GM12873 (cell line): Measurements from ENCODE around the gene E2F6.

Experiments
- TF ChIP-seq, protein P1 (sequence below): IDR thresholded peaks from 2 replicates; pipeline ENCODE4 v1.5.1; 2012; ENCODE audit warnings: low read depth, mild to moderate bottlenecking, moderate library complexity, low read length, control low read depth; ENCODE audit not compliant: insufficient read depth; ENCODE audit errors: missing control alignments

E2F6 gene

GRCh38 chr2:11480859-11481258 is 14.9 kb upstream of the E2F6 start:
- TF ChIP-seq, protein P1, sequence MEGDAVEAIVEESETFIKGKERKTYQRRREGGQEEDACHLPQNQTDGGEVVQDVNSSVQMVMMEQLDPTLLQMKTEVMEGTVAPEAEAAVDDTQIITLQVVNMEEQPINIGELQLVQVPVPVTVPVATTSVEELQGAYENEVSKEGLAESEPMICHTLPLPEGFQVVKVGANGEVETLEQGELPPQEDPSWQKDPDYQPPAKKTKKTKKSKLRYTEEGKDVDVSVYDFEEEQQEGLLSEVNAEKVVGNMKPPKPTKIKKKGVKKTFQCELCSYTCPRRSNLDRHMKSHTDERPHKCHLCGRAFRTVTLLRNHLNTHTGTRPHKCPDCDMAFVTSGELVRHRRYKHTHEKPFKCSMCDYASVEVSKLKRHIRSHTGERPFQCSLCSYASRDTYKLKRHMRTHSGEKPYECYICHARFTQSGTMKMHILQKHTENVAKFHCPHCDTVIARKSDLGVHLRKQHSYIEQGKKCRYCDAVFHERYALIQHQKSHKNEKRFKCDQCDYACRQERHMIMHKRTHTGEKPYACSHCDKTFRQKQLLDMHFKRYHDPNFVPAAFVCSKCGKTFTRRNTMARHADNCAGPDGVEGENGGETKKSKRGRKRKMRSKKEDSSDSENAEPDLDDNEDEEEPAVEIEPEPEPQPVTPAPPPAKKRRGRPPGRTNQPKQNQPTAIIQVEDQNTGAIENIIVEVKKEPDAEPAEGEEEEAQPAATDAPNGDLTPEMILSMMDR = no peak

- TF ChIP-seq, protein P1 = no peak
These were observed 14.4 kb upstream of the E2F6 start for GRCh38 chr2:11480406-11480805.

- TF ChIP-seq, protein P1 = no peak
These were observed 13.1 kb upstream of the E2F6 start for GRCh38 chr2:11478899-11479605.

- TF ChIP-seq, protein P1 = peak; percentile 81
These were observed 12.0 kb upstream of the E2F6 start for GRCh38 chr2:11477994-11478393.

DNA sequence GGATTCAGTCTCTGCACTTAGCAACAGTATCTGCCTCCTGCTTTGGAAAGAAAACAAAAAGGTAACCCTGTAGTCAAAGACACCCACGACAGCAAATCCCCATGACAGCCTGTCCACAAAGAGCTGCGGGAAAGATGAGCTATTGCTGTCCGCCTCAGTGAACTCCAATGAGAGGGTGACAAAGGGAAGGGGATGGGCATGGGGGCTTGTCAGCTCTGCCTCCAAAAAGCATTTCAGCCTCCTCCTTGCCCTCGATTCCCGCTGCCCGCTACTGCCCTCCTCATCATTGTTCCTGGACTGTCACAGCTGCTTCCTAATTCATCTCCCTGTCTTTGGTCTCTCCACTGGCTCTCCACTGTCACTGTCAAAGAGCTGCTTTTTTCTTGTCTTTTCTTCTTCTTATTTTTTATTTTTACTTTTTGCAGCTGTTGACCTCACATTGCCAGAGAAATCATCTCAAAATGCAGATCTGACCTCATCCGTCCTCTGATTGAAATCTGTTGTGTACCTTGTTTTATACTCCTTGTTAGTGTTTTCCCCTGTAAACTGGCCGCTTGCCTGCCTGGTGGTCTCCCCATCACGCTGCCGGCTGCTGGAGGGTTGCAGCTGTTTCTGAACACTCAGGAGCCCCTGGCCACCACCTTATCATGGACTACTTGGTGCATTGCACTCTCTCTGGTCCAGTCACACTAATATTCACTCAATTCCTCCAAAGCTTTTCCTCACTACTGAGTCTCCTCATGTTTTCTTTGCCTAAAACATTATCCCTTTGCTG is 7.9 kb upstream of the E2F6 start:
- TF ChIP-seq, protein P1 = no peak

GRCh38 chr2:11467749-11468148 is 1.8 kb upstream of the E2F6 start:
- TF ChIP-seq, protein P1 = no peak

DNA sequence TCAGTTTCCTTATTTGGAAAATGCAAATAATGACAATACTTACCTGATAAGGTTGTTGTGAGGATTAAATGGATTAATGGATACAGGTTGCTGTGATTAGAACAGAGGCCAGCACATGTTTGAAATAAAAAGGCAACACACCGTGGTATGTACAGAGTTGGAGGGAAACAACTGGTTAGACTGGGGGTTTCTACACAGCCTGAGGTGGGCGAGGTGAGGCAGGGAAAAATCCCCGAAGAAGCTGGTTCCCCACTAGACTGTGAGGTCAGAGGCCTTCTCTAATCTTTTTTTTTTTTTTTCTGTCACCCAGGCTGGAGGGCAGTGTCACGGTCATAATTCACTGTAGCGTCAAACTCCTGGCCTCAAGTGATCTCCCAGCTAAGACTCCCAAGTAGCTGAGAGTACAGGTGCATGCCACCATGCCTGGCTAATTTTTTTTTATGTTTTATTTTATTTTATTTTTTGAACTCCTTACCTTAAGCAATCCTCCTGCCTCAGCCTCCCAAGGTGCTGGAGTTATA is 1.2 kb upstream of the E2F6 start:
- TF ChIP-seq, protein P1 = no peak
